Heart left ventricle (tissue), 13 donors: ENCODE data around the gene RFX3.

Experiments
- POLR2A ChIP-seq, 2 donors: fragments of 450-650 bp; IDR thresholded peaks; one replicate each; pipeline ENCODE4 v1.6.1; 2017; ENCODE audit warnings: antibody characterized with exemption in 2 of 2, mild to moderate bottlenecking in 2 of 2, moderate library complexity in 2 of 2
- TF ChIP-seq, protein P1 (sequence below), 12 donors: fragments of 200-600 bp; sonication (generic) in 4 of 12; IDR thresholded peaks; one replicate each; pipeline versions ENCODE4 v1.5.0 to v1.8.0; 2018 to 2022; ENCODE audit warnings: antibody characterized with exemption in 12 of 12, mild to moderate bottlenecking in 5 of 12
- donor health status: ischemic (EF 13 %, LVEDD 7.1; RV severe dilation, severe dysfunction).
- donor health status: DM: no; HTN: yes; CAD: no.
- donor health status: DM: no; HTN: no; CAD: no.
- donor health status: ischemic (EF 25% LVEDD 6.9; RV normal size, moderate dysfunction).
- donor health status: ischemic (EF 25% LVEDD 5.7; RV mildly dilated, moderate dysfunction).
- donor health status: ischemic (EF 35%, LVEDD 5.7; RV mildly dilated, moderate dysfunction).
- donor health status: nonischemic (EF 11% LVEDD 7.7; RV severe dilation, severe dysfunction).
- donor health status: DM: yes; HTN: yes; CAD: no.
- donor health status: PGD.
- donor health status: ischemic (EF 29% LVEDD 5.4; RV normal size, mild dysfunction).
- donor health status: nonischemic (EF 23%, LVEDD 6.1; RV moderate dilation, normal function).

DNA sequence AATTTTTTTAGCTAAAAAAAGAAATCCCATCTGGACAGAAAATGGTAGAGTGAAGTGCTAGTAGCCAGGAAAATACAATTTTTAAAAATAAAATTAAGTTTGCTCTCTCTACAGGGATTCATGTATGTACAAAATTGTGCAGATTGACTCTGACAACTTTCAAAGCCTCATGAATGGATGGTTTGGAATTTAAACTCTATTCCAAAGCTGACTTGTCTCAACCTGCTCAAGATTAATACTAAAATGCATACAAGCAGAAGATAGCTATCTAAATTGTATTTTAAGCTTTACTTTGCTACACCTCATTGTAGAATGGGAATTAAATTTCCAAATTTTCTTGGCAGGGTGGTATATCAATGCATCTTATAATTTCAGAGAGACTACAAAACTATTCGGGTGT, 257.6 kb downstream of the RFX3 start:
- TF ChIP-seq, protein P1, sequence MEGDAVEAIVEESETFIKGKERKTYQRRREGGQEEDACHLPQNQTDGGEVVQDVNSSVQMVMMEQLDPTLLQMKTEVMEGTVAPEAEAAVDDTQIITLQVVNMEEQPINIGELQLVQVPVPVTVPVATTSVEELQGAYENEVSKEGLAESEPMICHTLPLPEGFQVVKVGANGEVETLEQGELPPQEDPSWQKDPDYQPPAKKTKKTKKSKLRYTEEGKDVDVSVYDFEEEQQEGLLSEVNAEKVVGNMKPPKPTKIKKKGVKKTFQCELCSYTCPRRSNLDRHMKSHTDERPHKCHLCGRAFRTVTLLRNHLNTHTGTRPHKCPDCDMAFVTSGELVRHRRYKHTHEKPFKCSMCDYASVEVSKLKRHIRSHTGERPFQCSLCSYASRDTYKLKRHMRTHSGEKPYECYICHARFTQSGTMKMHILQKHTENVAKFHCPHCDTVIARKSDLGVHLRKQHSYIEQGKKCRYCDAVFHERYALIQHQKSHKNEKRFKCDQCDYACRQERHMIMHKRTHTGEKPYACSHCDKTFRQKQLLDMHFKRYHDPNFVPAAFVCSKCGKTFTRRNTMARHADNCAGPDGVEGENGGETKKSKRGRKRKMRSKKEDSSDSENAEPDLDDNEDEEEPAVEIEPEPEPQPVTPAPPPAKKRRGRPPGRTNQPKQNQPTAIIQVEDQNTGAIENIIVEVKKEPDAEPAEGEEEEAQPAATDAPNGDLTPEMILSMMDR (IDR thresholded peaks at IDR 0.05), result no peak
- TF ChIP-seq POLR2A (IDR thresholded peaks at IDR 0.05), result no peak
